Neural crest cell (in vitro differentiated cells): ENCODE data around the gene DAGLB. TPM values are rescaled to one million over a fixed set of nuclear protein-coding genes. Genes with fewer than 3 reads are reported as not detected.
"Not testable (repeated sequence)": the region's sequence is repeated elsewhere in the genome, so short reads cannot be mapped to it uniquely, and the experiment has no call there.

Source experiments
- DNase-seq: peaks from one replicate; pipeline ENCODE4 v3.0.0; 2021; ENCODE audit warnings: low read depth, mixed read lengths, low spot score
- H3K27ac Mint-ChIP-seq: one replicate; pipeline ENCODE4 v1.8.0; 2021; ENCODE audit warnings: mild to moderate bottlenecking, mixed read lengths; ENCODE audit not compliant: unreplicated experiment
- H3K27me3 Mint-ChIP-seq: 2 replicates; pipeline ENCODE4 v1.8.0; 2021; ENCODE audit warnings: low read depth, mild to moderate bottlenecking, mixed read lengths
- H3K36me3 Mint-ChIP-seq: 2 replicates; pipeline ENCODE4 v1.8.0; 2021; ENCODE audit warnings: low read depth, mild to moderate bottlenecking, mixed read lengths
- H3K4me1 Mint-ChIP-seq: 2 replicates; pipeline ENCODE4 v1.8.0; 2021; ENCODE audit warnings: mixed read lengths
- H3K4me3 Mint-ChIP-seq: one replicate; pipeline ENCODE4 v1.8.0; 2021; ENCODE audit warnings: mild to moderate bottlenecking, mixed read lengths
- H3K9me3 Mint-ChIP-seq: 2 replicates; pipeline ENCODE4 v1.8.0; 2021; ENCODE audit warnings: mixed read lengths
- total RNA-seq: library from RNA; stranded (reverse); gene quantifications from 2 replicates; pipeline ENCODE4 v1.2.1, GENCODE V29; 2021
- TF ChIP-seq, protein P1 (sequence below): fragments of 200-600 bp; sonication (generic); conservative IDR thresholded peaks from 2 replicates; pipeline ENCODE4 v1.5.0; 2021; ENCODE audit warnings: antibody characterized with exemption, mild to moderate bottlenecking

The DAGLB gene
- total RNA-seq, 1 donor from 2014 or later = 33.0 TPM

DNA sequence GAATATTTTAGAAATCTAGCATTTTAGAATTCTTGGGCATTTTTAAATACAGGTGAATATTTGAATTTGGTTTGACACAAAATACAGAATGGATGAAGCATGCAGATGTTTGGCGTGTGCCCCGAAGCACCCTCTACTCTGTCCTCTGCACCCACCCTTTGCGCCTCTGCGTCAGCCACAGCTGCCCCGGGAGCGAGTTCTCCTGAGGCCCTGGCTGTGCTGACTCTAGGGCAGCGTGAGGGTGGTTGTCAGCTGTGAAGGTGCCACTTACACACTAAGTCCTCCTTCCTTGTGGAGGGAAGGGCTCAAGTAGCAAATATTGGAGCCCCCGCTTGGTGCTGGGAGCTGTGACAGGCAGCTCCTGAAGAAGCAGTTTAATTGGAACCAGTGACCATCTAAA is 48.4 kb downstream of the DAGLB start:
- H3K9me3 Mint-ChIP-seq = no peaks in the 10 kb centered on the region
- TF ChIP-seq, protein P1, sequence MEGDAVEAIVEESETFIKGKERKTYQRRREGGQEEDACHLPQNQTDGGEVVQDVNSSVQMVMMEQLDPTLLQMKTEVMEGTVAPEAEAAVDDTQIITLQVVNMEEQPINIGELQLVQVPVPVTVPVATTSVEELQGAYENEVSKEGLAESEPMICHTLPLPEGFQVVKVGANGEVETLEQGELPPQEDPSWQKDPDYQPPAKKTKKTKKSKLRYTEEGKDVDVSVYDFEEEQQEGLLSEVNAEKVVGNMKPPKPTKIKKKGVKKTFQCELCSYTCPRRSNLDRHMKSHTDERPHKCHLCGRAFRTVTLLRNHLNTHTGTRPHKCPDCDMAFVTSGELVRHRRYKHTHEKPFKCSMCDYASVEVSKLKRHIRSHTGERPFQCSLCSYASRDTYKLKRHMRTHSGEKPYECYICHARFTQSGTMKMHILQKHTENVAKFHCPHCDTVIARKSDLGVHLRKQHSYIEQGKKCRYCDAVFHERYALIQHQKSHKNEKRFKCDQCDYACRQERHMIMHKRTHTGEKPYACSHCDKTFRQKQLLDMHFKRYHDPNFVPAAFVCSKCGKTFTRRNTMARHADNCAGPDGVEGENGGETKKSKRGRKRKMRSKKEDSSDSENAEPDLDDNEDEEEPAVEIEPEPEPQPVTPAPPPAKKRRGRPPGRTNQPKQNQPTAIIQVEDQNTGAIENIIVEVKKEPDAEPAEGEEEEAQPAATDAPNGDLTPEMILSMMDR = no peak
- DNase-seq = no peak
- peak overlapping the region; percentile 12 for H3K27ac Mint-ChIP-seq
- no peaks in the 10 kb centered on the region for H3K27me3 Mint-ChIP-seq
- no peaks in the 10 kb centered on the region for H3K4me1 Mint-ChIP-seq
- peaks cover 8% of the 10 kb centered on the region for H3K36me3 Mint-ChIP-seq
- no peak overlapping the region for H3K4me3 Mint-ChIP-seq

- Mint-ChIP-seq H3K27ac (no peak overlapping the region), H3K36me3 (peaks cover 7% of the 10 kb centered on the region), H3K4me3 (no peak overlapping the region), H3K9me3 (no peaks in the 10 kb centered on the region), H3K4me1 (no peaks in the 10 kb centered on the region), H3K27me3 (no peaks in the 10 kb centered on the region)
- no peak for DNase-seq
- TF ChIP-seq, protein P1 = no peak
Measured at GRCh38 chr7:6398943-6399342, 48.8 kb downstream of the DAGLB start.

DNA sequence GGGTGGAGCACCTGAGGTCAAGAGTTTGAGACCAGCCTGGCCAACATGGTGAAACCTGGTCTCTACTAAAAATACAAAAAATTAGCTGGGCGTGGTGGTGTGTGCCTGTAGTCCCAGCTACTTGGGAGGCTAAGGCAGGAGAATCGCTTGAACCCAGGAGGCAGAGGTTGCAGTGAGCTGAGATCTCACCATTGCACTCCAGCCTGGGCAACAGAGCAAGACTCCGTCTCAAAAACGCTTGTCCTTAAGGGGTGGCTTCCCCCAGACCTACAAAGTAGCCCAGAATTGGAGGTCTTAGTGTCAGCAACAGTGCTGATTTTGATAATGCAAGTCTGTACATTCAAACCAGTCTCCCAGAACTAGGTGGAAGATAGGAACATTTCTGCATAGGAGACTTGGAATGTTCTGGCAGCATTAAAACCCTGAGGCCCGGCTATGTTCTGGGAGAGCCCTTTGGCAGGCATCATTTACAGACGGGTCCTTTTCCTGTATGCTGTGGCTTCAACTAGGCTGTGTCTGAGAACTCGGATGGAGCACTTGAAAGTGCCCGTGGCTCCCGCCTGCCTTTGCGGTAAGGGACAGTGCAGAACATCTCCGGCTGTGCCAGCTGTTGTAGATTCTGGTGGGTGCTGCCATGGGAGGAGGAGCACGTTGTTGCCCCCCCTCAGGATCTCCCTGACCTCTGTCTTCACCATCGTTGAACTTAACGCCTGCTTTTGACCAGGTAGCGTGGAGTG is 49.8 kb downstream of the DAGLB start:
- not testable (repeated sequence) for H3K27me3 Mint-ChIP-seq, H3K36me3 Mint-ChIP-seq, H3K9me3 Mint-ChIP-seq, H3K27ac Mint-ChIP-seq, DNase-seq, H3K4me1 Mint-ChIP-seq, H3K4me3 Mint-ChIP-seq

DNA sequence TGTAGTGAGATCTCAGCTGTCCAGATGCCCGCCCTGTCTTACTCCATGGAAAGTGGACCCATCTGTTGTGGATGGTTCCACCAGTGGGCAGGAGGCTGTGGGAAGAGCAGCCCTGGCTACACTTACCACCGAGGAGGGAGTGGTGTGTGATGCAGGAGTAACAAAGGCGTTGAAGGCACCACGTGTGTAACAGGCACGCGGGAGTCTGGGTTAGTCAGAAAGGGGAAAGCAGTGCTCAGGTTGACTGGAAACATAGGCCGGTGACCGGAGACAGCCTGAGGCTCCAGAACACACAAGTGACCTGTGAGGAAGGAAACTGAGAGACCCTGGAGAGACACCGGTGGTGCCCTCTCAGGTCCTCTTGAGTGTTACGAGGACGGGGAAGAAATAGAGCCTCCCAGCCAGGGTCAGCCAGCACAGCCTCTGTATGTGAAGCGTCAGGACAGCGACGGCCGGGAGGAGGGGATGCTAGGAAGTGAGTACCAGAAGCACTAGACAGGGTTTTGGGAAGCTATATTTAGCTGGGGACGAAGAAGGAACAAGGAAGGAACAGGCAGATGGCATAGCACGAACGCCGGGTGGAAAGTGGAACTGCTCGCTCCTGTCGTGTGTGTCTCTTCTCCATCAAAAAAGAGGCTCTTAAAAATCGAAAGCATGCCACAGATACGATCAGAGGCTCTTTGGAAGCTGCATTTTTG is 51.7 kb downstream of the DAGLB start:
- Mint-ChIP-seq H3K9me3 (no peaks in the 10 kb centered on the region), H3K36me3 (peaks cover 11% of the 10 kb centered on the region)

GRCh38 chr7:6394114-6394513 is 53.6 kb downstream of the DAGLB start:
- TF ChIP-seq, protein P1 = no peak
- Mint-ChIP-seq H3K27ac (no peak overlapping the region), H3K9me3 (no peaks in the 10 kb centered on the region), H3K4me1 (no peaks in the 10 kb centered on the region), H3K36me3 (peaks cover 11% of the 10 kb centered on the region), H3K27me3 (no peaks in the 10 kb centered on the region), H3K4me3 (no peak overlapping the region)
- no peak for DNase-seq

More for the DNA sequence above, 51.7 kb downstream of the DAGLB start:
- H3K27ac Mint-ChIP-seq = peak overlapping the region; percentile 81
- DNase-seq = no peak
- TF ChIP-seq, protein P1 = no peak
- no peak overlapping the region for H3K4me3 Mint-ChIP-seq
- no peaks in the 10 kb centered on the region for H3K27me3 Mint-ChIP-seq
- H3K4me1 Mint-ChIP-seq = no peaks in the 10 kb centered on the region

GRCh38 chr7:6393667-6394056 is 54.1 kb downstream of the DAGLB start:
- peaks cover 12% of the 10 kb centered on the region for H3K36me3 Mint-ChIP-seq
- TF ChIP-seq, protein P1 = no peak
- DNase-seq = no peak
- H3K9me3 Mint-ChIP-seq = no peaks in the 10 kb centered on the region
- no peaks in the 10 kb centered on the region for H3K4me1 Mint-ChIP-seq
- no peaks in the 10 kb centered on the region for H3K27me3 Mint-ChIP-seq
- no peak overlapping the region for H3K4me3 Mint-ChIP-seq
- no peak overlapping the region for H3K27ac Mint-ChIP-seq
